Spleen (tissue), 11 donors: Measurements from ENCODE around the gene TRIM42. TPM values are rescaled to one million over a fixed set of nuclear protein-coding genes. Genes with fewer than 3 reads are reported as not detected.

Experiments
- DNase-seq: peaks from one replicate; pipeline ENCODE4 v3.0.0-alpha.2; 2020
- H3K27ac ChIP-seq, 8 donors: fragments of 200-600 bp; sonication (generic) in 7 of 8; 1 replicate in 4 of 8; 2 replicates in 4 of 8; pipeline versions ENCODE4 v1.5.0 to v1.8.0; 2016 to 2021; ENCODE audit warnings: inconsistent platforms in 4 of 8, mild to moderate bottlenecking in 4 of 8, moderate library complexity in 1 of 8
- H3K27me3 ChIP-seq, 7 donors: fragments of 200-600 bp; sonication (generic) in 6 of 7; replicated peaks in 1 of 7; 1 replicate in 4 of 7; 2 replicates in 3 of 7; pipeline versions ENCODE4 v1.5.0 to v1.8.0; 2016 to 2021; ENCODE audit warnings: inconsistent platforms in 3 of 7, mild to moderate bottlenecking in 1 of 7
- H3K36me3 ChIP-seq, 6 donors: fragments of 200-600 bp; sonication (generic) in 5 of 6; 1 replicate in 4 of 6; 2 replicates in 2 of 6; pipeline versions ENCODE4 v1.5.0 to v1.8.0; 2016 to 2021; ENCODE audit warnings: inconsistent platforms in 2 of 6
- H3K4me1 ChIP-seq, 6 donors: fragments of 200-600 bp; sonication (generic) in 5 of 6; 1 replicate in 3 of 6; 2 replicates in 3 of 6; pipeline versions ENCODE4 v1.5.0 to v1.8.0; 2016 to 2021; ENCODE audit warnings: inconsistent platforms in 3 of 6
- H3K4me3 ChIP-seq, 8 donors: fragments of 200-600 bp; sonication (generic) in 7 of 8; 1 replicate in 4 of 8; 2 replicates in 4 of 8; pipeline versions ENCODE4 v1.5.0 to v1.8.0; 2016 to 2021; ENCODE audit warnings: inconsistent platforms in 4 of 8, mild to moderate bottlenecking in 4 of 8, moderate library complexity in 2 of 8
- H3K9me3 ChIP-seq, 8 donors: fragments of 200-600 bp; sonication (generic) in 7 of 8; 1 replicate in 4 of 8; 2 replicates in 4 of 8; pipeline versions ENCODE4 v1.5.0 to v1.8.0; 2016 to 2021; ENCODE audit warnings: inconsistent platforms in 4 of 8
- POLR2A ChIP-seq, 3 donors: fragments of 450-650 bp; IDR thresholded peaks; one replicate each; pipeline ENCODE4 v1.5.1; 2017; ENCODE audit warnings: antibody characterized with exemption in 3 of 3, mild to moderate bottlenecking in 1 of 3
- POLR2AphosphoS5 ChIP-seq, 3 donors: sonication (generic); formaldehyde crosslinking; IDR thresholded peaks; one replicate each; pipeline ENCODE4 v1.5.1; 2017; ENCODE audit warnings: antibody characterized with exemption in 3 of 3
- WGBS, 5 donors: extraction: QIAGEN DNeasy Blood & Tissue Kit in 3 of 5; methylation state at CpG; one replicate each; pipeline versions ENCODE4 v1.1.5 to v1.1.7; 2013 to 2018; 5-methylcytosine and 5-hydroxymethylcytosine counted together
- intact Hi-C: fragments of 100-400 bp; cut with DNase I; formaldehyde crosslinking; loops from one replicate; pipeline ENCODE4 v1.15.0; 2023; ENCODE audit warnings: low total_unique reads
- polyA plus RNA-seq, 3 donors: library from polyadenylated mRNA; stranded (reverse); fragments of 200-250 nt; gene quantifications; one replicate each; pipeline ENCODE4 v1.2.1, GENCODE V29; 2013
- total RNA-seq, 7 donors: library from RNA; depleted of rRNA in 3 of 7; stranded (reverse); fragments of >200 nt in 3 of 7; fragmentation: NEBNext Ultra II Directional in 4 of 7; extraction: Animal tissue kit (Norgen Biotek cat#: 25700) in 4 of 7; gene quantifications; one replicate each; pipeline versions ENCODE4 v1.1.0 to v1.2.1, GENCODE V29; 2016 to 2021
- TF ChIP-seq, protein P1 (sequence below), 11 experiments: fragments of 200-600 bp in 7 of 11; fragments of 450-650 bp in 4 of 11; sonication (generic) in 4 of 11; IDR thresholded peaks in 8 of 11; conservative IDR thresholded peaks in 3 of 11; 1 replicate in 7 of 11; 2 replicates in 4 of 11; pipeline versions ENCODE4 v1.4.0 to v1.8.0; 2016 to 2021; ENCODE audit warnings: antibody characterized with exemption in 11 of 11, inconsistent platforms in 4 of 11, mild to moderate bottlenecking in 1 of 11
- donor health status: healthy with polysubstance abuse.
- donor health status: DM: no; HTN: no; CAD: no; lungs with moderate emphysema.
- donor health status: DM: no; HTN: no; CAD: no.
- donor health status: Bipolar disorder and iron deficiency.
- donor health status: healthy.
- donor health status: DM: no; HTN: no; CAD: no.
- donor health status: DM: yes; HTN: yes; CAD: no.

The TRIM42 gene
- total and polyA plus RNA-seq, 10 donors = not detected

DNA sequence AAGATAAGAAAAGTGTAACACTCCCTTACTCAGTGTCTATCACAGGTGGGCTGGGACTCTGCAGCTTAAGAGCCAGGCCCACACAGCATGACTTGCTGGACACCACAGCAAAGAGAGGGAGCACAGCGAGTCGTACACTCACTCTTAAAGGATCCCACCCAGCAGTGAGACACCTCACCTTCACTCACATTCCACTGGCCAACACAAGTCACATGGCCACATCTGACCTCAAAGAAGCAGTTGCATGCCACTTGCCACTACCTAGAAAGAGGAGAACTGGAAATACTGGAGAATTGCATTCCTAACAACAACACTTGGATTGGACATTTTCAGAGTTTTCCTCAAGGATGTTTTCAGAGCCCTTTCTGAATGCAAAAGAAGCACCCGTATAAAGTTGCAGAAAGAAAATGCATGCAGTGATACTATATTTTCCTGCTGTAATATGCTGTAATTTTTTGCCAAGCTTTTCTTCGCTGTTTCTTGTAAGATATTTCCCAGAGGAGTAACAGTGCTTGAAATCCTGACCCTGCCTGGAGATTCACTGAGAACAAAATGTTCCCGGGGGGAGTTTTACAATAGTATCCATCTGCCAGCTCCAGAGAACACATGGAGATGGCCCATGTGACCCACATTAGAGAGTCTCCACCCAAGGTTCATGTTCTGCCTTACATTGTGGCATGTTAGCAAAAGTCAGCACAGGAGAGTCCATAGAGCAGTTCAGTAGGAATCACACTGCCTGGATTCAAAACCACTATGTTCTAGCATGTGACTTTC, 42.2 kb downstream of the TRIM42 start:
- no peak overlapping the region for H3K4me3 ChIP-seq
- 75 to 87% (median 85%) methylated on average over 5 of the region's 5 CpGs for WGBS, 5 donors
- no peaks in the 10 kb centered on the region for H3K36me3 ChIP-seq
- H3K9me3 ChIP-seq = no peaks in the 10 kb centered on the region
- intact Hi-C loops = no loop called here
- no peak for DNase-seq
- H3K27me3 ChIP-seq = no peaks in the 10 kb centered on the region
- no peak overlapping the region for H3K27ac ChIP-seq
- H3K4me1 ChIP-seq = no peaks in the 10 kb centered on the region
- TF ChIP-seq, protein P1, sequence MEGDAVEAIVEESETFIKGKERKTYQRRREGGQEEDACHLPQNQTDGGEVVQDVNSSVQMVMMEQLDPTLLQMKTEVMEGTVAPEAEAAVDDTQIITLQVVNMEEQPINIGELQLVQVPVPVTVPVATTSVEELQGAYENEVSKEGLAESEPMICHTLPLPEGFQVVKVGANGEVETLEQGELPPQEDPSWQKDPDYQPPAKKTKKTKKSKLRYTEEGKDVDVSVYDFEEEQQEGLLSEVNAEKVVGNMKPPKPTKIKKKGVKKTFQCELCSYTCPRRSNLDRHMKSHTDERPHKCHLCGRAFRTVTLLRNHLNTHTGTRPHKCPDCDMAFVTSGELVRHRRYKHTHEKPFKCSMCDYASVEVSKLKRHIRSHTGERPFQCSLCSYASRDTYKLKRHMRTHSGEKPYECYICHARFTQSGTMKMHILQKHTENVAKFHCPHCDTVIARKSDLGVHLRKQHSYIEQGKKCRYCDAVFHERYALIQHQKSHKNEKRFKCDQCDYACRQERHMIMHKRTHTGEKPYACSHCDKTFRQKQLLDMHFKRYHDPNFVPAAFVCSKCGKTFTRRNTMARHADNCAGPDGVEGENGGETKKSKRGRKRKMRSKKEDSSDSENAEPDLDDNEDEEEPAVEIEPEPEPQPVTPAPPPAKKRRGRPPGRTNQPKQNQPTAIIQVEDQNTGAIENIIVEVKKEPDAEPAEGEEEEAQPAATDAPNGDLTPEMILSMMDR (IDR thresholded peaks at IDR 0.05 in 8 of 11, conservative IDR thresholded peaks at IDR 0.05 in 3 of 11) = no peak
- TF ChIP-seq POLR2A (IDR thresholded peaks at IDR 0.05) = no peak
- no peak for TF ChIP-seq POLR2AphosphoS5 (IDR thresholded peaks at IDR 0.05)

DNA sequence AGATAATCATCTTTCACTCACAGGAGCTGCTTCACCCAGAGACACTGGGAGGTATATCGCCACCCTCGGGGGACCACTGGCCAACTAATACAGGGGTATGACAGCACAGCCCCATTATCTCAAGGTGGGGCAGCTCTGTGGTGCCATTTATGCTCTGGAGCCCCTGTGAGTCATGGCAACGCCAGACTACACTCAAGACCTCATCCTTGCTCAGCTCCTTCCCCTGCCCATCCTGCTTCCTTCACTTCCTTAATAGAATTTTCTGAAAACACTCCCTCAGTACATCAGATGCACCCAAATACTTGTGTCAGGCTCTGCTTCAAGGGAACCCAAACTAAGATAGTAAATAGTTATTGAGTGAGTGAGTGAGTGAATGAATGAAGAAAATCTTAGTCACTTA, 45.7 kb downstream of the TRIM42 start:
- TF ChIP-seq, protein P1 (IDR thresholded peaks at IDR 0.05 in 8 of 11, conservative IDR thresholded peaks at IDR 0.05 in 3 of 11) = no peak
- TF ChIP-seq POLR2A (IDR thresholded peaks at IDR 0.05) (no peak), POLR2AphosphoS5 (IDR thresholded peaks at IDR 0.05) (no peak)
- 67 to 83% (median 72%) methylated on average over 3 of the region's 3 CpGs for WGBS, 5 donors
- Histone ChIP-seq H3K9me3 (no peaks in the 10 kb centered on the region), H3K4me3 (no peak overlapping the region), H3K36me3 (no peaks in the 10 kb centered on the region), H3K27ac (no peak overlapping the region), H3K4me1 (no peaks in the 10 kb centered on the region), H3K27me3 (no peaks in the 10 kb centered on the region)
- intact Hi-C loops = no loop called here
- DNase-seq = no peak

DNA sequence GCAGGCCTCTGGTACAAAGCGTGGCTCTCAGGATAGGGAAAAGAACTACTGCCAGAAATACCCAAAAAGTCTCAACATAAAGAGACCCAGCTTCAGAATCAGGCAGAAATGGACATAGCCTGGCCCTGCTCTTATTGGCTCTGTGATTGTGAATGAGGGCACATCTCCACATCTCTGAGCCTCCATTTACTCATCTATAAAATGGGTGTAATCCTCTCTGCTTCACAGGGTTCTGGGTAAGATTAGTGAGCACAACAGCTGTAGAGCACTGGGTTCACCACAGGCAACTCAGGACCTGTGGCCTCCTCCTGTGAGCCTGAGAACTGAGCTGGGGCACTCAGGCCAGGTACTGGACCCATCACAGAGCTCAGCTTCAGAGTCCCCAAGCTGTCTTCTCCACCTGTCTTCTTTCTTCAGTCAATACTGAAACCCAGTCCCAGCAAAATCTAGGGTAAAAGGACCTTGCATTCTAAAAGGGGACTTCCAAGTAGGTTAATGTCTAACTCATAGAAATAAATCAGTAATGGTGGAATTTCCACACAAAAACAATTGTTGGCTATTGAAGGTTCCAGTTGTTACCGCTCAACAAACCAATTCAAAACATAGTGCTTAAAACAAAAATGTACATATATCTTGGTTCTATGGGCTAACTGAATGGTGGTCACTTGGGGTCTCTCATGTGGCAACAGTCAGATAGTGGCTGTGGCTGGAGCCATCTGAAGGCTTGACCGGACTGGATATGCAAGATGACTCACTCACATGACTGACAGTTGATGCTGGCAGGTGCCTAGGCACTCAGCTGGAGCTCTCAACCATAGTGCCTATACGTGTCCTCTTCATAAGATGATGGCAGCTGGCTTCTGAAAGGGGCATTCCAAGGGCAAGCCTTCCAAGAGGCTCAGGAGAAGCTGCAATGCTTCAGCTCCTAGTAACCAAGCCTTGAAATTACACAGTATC, 47.3 kb downstream of the TRIM42 start:
- H3K27me3 ChIP-seq = no peaks in the 10 kb centered on the region
- WGBS, 5 donors = 67 to 87% (median 83%) methylated on average over 4 of the region's 4 CpGs
- H3K9me3 ChIP-seq = no peaks in the 10 kb centered on the region
- no peak overlapping the region for H3K4me3 ChIP-seq
- intact Hi-C loops = no loop called here
- no peak for DNase-seq
- H3K36me3 ChIP-seq = no peaks in the 10 kb centered on the region
- no peaks in the 10 kb centered on the region for H3K4me1 ChIP-seq
- TF ChIP-seq POLR2A (IDR thresholded peaks at IDR 0.05) = no peak
- TF ChIP-seq, protein P1 (IDR thresholded peaks at IDR 0.05 in 8 of 11, conservative IDR thresholded peaks at IDR 0.05 in 3 of 11) = no peak
- TF ChIP-seq POLR2AphosphoS5 (IDR thresholded peaks at IDR 0.05) = no peak
- no peak overlapping the region for H3K27ac ChIP-seq

DNA sequence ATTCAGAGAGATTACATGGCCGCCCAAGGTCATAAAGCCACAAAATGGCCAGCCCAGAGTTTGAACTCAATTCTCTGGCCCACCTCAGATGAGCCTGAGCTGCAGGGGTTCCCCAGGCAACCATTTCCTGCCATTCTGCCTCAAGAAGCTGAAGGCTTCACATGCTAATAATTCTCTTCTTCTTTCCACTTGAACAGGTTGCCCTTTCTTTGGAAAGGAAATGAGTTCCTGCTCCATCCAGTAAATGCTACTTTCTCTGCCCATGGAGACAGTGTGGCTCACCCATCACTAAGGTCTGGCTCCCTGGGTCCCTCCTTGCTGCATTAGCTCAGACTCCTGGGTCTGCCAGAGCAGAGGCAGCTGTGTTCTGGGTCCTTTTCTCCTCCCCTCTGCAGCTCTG, 48.2 kb downstream of the TRIM42 start:
- no peaks in the 10 kb centered on the region for H3K4me1 ChIP-seq
- H3K36me3 ChIP-seq = no peaks in the 10 kb centered on the region
- no peaks in the 10 kb centered on the region for H3K27me3 ChIP-seq
- TF ChIP-seq POLR2A (IDR thresholded peaks at IDR 0.05) = no peak
- TF ChIP-seq, protein P1 (IDR thresholded peaks at IDR 0.05 in 8 of 11, conservative IDR thresholded peaks at IDR 0.05 in 3 of 11) = no peak
- no peak overlapping the region for H3K27ac ChIP-seq
- H3K4me3 ChIP-seq = no peak overlapping the region
- intact Hi-C loops = no loop called here
- DNase-seq = no peak
- H3K9me3 ChIP-seq = no peaks in the 10 kb centered on the region
- WGBS, 5 donors = 64 to 75% (median 73%) methylated on average over 1 of the region's 1 CpG
